NCI-H774 (cell line): ENCODE results near the gene TRAPPC2L.
"Not testable (repeated sequence)": the region's sequence is repeated elsewhere in the genome, so short reads cannot be mapped to it uniquely, and the experiment has no call there.

Experiments used
- DNase-seq: peaks from one replicate; lab custom pipeline; 2025; lab: John Stamatoyannopoulos, UW

TRAPPC2L gene

GRCh38 chr16:88819126-88819525 is 37.8 kb upstream of the TRAPPC2L start:
- DNase-seq: no peak

DNA sequence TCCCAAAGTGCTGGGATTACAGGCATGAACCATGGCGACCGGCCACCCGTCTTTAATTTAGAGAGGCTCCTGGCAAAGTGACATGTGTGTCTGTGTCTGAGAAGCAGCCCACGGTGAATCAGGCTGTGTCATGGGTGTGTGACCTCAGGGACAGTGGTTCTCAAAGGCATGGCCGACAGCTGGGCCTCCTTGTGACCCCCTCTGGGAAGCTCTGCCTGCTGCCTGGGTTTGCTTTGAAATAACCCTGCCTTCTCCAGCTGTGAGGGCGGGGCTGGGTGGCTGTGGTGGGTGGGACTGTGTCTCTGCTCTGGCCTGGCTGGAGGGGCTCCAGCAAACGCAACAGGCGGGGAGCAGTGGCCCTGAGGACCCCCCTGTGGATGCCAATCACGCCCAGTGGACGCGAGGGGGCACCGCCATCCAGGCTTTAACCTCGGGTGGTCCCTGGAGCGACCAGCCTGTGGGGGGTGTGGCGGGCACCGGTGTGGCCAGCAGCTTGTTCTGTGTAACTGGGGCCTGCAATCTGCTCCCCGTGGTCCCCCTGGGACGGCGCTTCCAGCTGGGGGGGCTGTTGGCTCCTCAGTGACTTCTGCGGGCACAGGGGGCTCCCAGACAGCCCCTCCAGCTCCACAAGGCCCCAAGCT is 36.4 kb upstream of the TRAPPC2L start:
- DNase-seq: no peak

DNA sequence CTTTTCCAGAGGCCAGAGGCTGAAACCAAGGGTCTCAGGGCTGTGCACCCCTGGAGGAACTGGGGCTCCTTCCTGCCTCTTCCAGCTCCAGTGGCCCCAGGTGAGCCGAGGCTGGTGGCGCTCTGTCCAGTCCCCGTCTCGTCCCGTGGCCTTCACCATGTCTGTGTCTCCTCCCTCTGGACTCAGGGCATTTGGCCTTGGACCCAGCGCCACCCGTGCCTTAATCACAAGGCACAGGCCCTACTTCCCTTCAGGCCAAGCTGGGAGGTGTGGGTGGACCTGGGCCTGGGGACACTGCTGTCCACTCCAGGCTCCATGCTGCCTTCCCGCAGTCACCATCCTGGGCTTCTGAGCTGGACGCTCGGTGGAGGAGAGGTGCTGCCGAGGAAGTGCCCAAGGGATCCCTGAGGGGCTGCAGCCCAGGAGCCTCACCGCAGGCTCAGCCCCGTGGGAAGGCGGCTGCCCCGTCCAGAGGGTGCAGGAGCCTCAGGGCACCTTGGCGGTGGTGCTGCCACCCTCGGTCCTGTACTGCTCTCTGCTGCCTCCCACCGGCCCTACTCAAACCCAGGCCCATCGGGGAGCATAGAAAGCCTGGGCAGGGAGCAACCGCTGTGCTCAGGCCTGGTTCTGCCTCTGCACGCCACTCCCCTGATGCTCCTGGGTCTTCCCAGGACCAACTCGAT is 35.6 kb upstream of the TRAPPC2L start:
- DNase-seq: no peak

DNA sequence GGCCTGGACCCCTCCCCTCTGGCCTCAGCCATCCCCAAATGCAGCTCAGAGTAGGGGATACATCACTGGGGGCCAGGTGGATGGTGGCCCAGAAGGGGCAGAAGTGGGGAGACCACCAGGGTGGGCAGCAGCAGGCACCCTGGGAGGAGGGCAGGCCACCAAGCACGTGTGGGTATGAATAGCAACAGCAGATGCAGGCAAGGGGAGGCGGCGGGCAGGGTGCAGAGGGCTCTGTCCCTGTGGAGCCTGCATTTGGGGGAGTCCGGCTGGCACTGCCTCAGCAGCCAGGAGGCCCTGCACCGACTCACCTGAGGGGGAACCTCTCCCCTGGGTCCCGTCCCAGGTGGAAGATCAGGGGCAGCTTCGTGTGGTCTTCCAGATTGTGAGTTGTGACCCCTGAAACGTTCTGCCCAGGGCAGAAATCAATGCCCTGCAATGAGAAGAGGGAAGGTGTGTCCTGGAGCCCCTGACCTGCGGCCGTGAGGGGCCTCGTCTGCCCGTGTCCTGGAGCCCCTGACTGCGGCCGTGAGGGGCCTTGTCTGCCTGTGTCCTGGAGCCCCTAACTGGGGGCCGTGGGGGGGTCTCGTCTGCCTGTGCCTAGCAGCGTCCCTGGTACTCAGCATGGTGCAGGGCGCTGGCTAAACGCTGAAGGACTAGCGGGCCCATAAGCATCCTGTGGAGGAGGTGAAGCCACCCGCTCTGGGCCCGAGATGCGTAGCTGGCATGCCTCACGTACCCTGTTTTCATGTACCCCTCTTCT is 34.5 kb upstream of the TRAPPC2L start:
- no peak for DNase-seq

DNA sequence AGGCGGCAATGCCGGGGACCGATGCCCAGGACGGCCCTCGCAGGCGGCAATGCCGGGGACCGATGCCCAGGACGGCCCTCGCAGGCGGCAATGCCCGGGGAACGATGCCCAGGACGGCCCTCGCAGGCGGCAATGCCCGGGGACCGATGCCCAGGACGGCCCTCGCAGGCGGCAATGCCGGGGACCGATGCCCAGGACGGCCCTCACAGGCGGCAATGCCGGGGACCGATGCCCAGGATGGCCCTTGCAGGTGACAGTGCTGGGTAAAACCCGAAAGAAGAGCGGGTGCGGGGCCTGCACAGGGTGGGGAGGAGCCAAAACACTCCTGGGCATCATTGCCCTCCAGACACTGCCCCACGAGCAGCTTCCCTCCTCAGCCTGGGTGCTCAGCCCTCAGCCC is 33.3 kb upstream of the TRAPPC2L start:
- DNase-seq: not testable (repeated sequence)

- no peak for DNase-seq
Observed at GRCh38 chr16:88824256-88825077, 32.5 kb upstream of the TRAPPC2L start.

DNA sequence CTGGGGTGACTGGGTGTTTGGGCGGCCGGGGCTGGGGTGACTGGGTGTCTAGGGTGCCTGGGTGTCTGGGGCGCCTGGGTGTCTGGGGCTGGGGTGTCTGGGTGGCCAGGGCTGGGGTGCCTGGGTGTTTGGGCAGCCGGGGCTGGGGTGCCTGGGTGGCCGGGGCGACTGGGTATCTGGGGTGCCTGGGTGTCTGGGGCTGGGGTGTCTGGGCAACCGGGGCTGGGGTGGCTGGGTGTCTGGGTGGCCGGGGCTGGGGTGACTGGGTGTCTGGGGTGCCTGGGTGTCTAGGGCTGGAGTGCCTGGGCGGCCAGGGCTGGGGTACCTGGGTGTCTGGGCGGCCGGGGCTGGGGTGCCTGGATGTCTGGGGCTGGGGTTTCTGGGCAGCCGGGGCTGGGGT is 31.8 kb upstream of the TRAPPC2L start:
- DNase-seq: no peak

- no peak for DNase-seq
Observed at GRCh38 chr16:88826070-88826840, 30.7 kb upstream of the TRAPPC2L start.

GRCh38 chr16:88827727-88828126 is 29.2 kb upstream of the TRAPPC2L start:
- DNase-seq: no peak

- no peak for DNase-seq
Observed at GRCh38 chr16:88828711-88829110, 28.2 kb upstream of the TRAPPC2L start.

GRCh38 chr16:88830258-88830657 is 26.7 kb upstream of the TRAPPC2L start:
- no peak for DNase-seq

- no peak for DNase-seq
Observed at GRCh38 chr16:88830783-88831182, 26.1 kb upstream of the TRAPPC2L start.

DNA sequence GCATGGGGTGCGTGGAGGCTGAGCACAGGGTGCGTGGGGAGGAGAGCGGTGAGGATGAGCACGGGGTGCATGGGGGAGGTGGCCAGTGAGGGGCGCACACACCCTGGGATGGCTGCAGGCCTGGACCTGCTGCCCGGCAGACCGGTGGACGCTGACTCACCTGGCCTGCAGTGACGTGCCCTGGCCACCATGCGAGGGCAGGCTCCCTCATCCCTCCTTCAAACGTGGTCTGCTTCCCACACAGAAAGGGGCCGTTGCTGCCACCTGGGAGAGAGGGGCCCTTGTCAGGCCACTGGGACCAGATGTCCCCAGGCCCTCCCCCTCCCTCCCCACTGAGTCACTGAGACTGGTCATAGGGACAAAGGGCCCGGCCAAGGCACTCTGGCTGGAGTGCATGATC is 25.1 kb upstream of the TRAPPC2L start:
- DNase-seq: no peak

DNA sequence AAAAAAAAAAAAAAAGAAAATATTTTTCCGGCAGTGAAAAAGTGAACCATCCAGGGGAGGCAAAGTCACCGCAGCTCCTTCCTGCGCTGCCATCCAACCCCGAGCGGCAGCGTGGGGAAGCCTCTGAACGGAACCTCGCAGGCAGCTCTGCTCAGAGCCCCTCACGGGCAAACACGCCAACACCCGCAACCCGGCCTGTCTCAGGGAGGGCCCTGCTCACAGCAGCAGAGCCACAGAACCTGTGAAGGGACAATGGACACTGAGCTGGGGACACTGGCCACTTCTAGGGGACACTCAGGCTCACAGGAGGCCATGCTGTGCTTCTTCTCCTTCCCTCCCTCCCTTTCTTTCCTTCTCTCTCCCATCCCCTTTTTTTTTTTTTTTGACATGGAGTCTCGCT is 23.8 kb upstream of the TRAPPC2L start:
- DNase-seq: no peak

DNA sequence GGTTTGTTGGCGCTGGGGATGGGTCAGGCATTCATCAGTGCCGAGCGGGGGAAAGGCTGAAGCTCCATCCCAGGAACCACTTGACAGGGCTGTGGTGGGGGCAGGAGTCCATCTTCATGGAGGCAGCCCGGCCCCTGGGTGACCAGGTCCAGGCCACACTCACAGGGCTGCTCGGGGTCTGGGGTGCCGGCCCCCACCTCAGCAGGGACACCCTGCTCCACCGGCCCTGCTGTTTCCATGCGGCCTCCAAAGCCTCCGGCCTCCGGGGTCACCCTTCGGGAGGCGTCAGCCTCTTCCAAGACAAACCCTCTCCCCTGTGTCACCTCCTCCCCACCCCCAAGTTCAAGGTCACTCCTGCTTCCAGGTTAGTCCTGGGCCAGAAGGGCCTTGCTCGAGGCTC is 22.3 kb upstream of the TRAPPC2L start:
- no peak for DNase-seq

GRCh38 chr16:88835383-88835782 is 21.5 kb upstream of the TRAPPC2L start:
- no peak for DNase-seq

- no peak for DNase-seq
Observed at GRCh38 chr16:88835818-88836217, 21.1 kb upstream of the TRAPPC2L start.

DNA sequence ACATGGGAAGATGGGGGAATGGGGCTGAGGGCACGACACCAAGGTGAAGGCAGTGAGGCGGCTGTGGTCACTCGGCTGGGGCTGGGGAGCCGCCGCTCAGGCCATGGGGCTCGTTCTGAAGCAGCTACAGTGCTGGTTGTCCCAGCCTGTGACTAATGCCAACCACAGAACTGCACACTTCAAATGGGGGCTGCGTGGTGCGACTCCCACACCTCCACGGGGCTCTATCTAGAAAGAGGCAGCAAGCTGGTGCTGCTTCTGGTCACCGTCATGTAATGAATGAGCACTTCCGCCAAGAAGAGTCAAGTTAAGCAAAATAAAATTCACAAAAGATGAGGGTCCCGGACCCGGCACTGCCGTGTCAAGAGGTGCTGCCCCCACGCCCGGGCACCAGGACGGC is 20.1 kb upstream of the TRAPPC2L start:
- no peak for DNase-seq

GRCh38 chr16:88837806-88838205 is 19.1 kb upstream of the TRAPPC2L start:
- DNase-seq: no peak

DNA sequence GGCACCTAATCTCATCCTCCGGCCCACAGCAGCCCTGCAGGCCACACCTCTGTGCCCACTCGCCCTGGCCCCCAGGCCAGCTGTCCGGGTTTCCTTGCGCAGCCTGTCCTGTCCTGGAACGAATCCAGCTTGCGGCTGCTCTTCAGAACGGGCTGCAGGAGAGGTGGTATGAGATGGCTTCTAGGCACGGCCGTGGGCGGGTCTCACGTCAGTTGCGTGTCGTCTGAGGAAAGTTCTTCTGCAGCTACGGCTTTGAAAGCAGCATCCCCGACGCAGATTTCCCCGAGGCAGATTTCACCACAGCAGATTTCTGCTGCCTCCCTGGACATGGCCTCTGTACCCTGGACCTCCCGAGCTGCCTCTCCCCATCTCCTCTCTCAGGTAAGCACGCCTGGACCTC is 18.4 kb upstream of the TRAPPC2L start:
- no peak for DNase-seq

DNA sequence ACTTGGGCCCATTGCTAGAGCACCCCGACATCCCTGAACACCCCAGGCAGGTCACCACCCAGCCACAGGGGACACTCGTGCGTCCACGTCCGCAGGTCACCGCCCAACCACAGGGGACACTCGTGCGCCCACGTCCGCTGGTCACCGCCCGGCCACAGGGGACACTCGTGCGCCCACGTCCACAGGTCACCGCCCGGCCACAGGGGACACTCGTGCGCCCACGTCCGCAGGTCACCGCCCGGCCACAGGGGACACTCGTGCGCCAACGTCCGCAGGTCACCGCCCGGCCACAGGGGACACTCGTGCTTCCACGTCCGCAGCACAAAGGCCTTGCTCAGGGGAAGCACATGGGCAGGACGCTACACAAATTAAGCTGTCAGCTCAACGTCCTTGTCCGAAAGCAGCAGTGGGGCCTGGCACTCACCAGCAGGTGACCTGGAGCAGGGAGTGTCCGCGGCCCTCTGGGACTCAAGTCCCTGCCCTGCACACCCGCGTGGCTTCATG is 17.8 kb upstream of the TRAPPC2L start:
- no peak for DNase-seq
